OCI-LY3 (cell line): Measurements from ENCODE around the gene C4orf36.

Experiments
- EZH2phosphoT487 ChIP-seq: fragments of 200-600 bp; shearing (Covaris generic); IDR thresholded peaks from 2 replicates; pipeline ENCODE4 v1.6.1; 2018; ENCODE audit warnings: antibody characterized with exemption, mixed run types, low read depth
- TF ChIP-seq, protein P1 (sequence below): fragments of 200-600, 300-600 bp; sonication (generic); IDR thresholded peaks from 2 replicates; pipeline ENCODE4 v1.5.1; 2014; ENCODE audit warnings: antibody characterized with exemption, low read length, low read depth

DNA sequence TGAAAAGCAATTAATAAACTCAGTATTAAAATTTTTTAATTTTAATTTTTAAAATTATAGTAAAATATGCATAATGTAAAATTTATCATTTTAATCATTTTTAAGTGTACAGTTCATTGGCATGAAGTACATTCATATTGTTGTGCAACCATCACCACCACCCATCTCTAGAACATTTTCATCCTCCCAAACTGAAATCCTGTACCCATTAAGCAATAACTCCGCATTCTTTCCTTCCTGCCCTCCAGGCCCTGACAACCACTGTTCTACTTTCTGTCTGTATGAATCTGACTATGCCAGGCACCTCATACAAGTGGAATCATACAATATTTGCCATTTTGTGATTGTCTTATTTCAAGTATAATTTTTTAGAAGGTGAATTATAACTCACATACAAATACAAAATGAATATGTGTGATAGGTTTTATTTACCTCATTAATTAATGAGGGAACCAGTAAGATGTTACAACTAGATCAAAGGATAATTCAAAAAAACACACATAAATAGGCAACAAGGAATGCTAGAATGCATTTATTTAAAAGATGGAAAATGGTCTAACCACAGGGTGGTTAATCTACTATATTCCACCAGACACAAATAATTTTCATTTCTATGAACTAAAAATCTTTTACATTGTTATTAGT, 29.5 kb upstream of the C4orf36 start:
- TF ChIP-seq, protein P1, sequence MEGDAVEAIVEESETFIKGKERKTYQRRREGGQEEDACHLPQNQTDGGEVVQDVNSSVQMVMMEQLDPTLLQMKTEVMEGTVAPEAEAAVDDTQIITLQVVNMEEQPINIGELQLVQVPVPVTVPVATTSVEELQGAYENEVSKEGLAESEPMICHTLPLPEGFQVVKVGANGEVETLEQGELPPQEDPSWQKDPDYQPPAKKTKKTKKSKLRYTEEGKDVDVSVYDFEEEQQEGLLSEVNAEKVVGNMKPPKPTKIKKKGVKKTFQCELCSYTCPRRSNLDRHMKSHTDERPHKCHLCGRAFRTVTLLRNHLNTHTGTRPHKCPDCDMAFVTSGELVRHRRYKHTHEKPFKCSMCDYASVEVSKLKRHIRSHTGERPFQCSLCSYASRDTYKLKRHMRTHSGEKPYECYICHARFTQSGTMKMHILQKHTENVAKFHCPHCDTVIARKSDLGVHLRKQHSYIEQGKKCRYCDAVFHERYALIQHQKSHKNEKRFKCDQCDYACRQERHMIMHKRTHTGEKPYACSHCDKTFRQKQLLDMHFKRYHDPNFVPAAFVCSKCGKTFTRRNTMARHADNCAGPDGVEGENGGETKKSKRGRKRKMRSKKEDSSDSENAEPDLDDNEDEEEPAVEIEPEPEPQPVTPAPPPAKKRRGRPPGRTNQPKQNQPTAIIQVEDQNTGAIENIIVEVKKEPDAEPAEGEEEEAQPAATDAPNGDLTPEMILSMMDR: no peak
- TF ChIP-seq EZH2phosphoT487: no peak
